ENCODE data around the gene NAXD.

Gene NAXD

GRCh38 chr13:110685305-110686020 is 70.1 kb downstream of the NAXD start:
- H3K27me3 Mint-ChIP-seq = no peaks in the 10 kb centered on the region
- H3K36me3 Mint-ChIP-seq = peaks cover 35% of the 10 kb centered on the region
- H3K4me1 Mint-ChIP-seq = no peaks in the 10 kb centered on the region
- DNase-seq = no peak
- no peaks in the 10 kb centered on the region for H3K9me3 Mint-ChIP-seq
- H3K4me3 Mint-ChIP-seq = no peak overlapping the region
- H3K27ac Mint-ChIP-seq = peak overlapping the region; percentile 5
- CTCF ChIA-PET = no interaction called here

- DNase-seq = no peak
- no peaks in the 10 kb centered on the region for H3K27me3 Mint-ChIP-seq
- H3K9me3 Mint-ChIP-seq = no peaks in the 10 kb centered on the region
- no peak overlapping the region for H3K4me3 Mint-ChIP-seq
- CTCF ChIA-PET = interaction anchor here (0.6 kb wide), 1 partner anchor 232 kb away, joined by 5 read pairs; no protein-coding TSS in a partner anchor
- H3K36me3 Mint-ChIP-seq = peaks cover 27% of the 10 kb centered on the region
- no peak overlapping the region for H3K27ac Mint-ChIP-seq
- H3K4me1 Mint-ChIP-seq = no peaks in the 10 kb centered on the region
These were observed 72.4 kb downstream of the NAXD start for GRCh38 chr13:110687736-110688135.

- H3K27ac Mint-ChIP-seq = no peak overlapping the region
- no peak overlapping the region for H3K4me3 Mint-ChIP-seq
- H3K4me1 Mint-ChIP-seq = no peaks in the 10 kb centered on the region
- DNase-seq = no peak
- CTCF ChIA-PET = no interaction called here
- H3K36me3 Mint-ChIP-seq = peaks cover 20% of the 10 kb centered on the region
- no peaks in the 10 kb centered on the region for H3K27me3 Mint-ChIP-seq
- no peaks in the 10 kb centered on the region for H3K9me3 Mint-ChIP-seq
These were observed 73.7 kb downstream of the NAXD start for GRCh38 chr13:110689041-110689440.

All from activated naive CD4-positive, alpha-beta T cell treated with anti-CD3 and anti-CD28 coated beads, Interleukin-2, amount 10 ng/mL, durations not matched to agents 7 days and 5 days (primary cell).